GM18517 (cell line): Measurements from ENCODE around the gene TSPAN12.
A peak's percentile ranks its signal among the peaks of the same experiment; 100 is the strongest.

Experiments
- ATAC-seq: cut with Tn5 transposase; IDR thresholded peaks from one replicate; pipeline ENCODE4 v1.9.1; 2021; ENCODE audit warnings: mild to moderate bottlenecking, moderate library complexity; ENCODE audit not compliant: unreplicated experiment

The TSPAN12 gene

GRCh38 chr7:120843109-120843508, 14.8 kb downstream of the TSPAN12 start:
- ATAC-seq, result no peak

- no peak for ATAC-seq
Observed at GRCh38 chr7:120842121-120842621, 15.8 kb downstream of the TSPAN12 start.

DNA sequence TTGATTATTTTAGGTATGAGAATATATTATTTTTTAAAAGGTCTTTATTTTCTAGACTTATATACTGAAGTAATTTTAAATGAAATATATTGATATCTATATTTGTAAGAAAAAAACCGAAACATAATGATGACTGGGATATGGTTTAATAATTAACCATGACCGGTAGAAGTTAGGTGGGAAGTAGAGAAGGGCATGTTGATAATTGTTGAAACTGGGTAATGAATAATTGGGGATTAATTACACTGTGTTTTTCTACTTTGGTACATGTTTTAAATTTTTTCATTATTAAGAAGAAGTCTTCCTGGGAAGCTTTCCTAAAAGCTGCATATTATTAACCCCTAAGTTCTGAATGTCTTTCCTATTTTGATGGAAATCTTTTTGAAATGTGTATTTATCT, 16.3 kb downstream of the TSPAN12 start:
- no peak for ATAC-seq

GRCh38 chr7:120838281-120838682, 19.7 kb downstream of the TSPAN12 start:
- ATAC-seq, result peak; percentile 72

DNA sequence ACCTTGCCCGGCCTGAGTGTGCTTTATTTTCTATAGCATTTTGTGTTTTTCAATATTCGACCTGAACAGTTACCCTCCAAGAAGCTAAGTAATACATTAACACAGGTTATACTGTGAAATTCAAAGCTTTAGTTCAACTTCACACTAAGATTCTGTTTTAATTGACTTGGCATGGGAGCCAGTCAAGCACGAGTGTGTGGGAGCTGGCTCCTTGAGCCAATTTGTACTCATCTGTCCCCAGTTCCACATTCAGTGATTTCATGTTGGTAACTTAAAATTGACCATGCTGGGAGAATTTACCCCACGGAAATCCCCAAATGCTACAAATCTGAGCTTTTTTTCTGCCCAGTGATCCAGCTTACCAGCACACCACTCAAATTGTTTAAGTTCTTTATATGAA, 20.3 kb downstream of the TSPAN12 start:
- peak; percentile 43 for ATAC-seq

DNA sequence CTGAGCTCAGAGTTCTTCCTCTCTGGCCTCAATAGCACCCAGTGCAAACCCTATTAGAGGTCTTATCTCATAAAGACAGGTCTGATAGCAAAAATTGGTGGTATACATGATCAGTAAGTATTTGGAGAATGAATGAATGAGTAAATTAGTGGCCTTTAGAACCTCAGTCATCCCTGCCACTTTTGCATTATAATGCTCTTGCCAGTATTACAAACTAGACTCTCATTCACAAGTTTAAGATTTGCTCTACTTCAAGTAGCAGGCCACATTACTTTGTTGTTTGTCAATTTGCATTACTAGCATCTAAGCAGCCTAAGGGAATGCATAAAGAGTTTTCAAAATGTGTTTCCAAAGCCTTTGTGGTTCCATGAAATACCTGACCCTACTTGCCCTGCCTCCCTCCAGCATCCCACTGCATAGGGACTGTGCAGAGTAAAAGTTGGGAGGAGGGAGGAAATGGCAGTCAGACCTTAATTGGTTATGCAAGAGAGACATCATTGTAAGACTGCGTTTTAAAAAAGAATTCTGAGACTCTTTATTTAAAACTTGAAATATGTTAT, 21.3 kb downstream of the TSPAN12 start:
- no peak for ATAC-seq

DNA sequence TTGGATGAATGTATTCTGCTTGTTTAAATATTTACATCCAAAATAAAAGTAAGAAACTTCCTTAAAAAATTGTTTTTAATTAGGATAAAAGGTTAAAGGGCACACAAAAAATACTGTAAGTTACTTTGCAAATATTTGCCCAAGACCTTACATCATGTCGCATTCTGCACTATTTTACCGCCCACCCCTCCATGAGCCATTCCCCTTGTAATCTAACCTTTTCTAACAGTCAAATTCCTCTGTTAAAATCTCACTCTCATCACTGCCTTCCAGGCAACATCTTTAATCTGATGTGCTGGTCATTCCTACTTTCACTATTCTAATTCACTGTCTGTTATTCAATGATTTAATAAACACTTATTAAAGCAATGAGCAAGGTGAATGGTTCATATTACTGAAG, 23.2 kb downstream of the TSPAN12 start:
- no peak for ATAC-seq

- no peak for ATAC-seq
Observed at GRCh38 chr7:120833546-120833945, 24.4 kb downstream of the TSPAN12 start.

GRCh38 chr7:120832803-120833202, 25.1 kb downstream of the TSPAN12 start:
- ATAC-seq, result no peak

DNA sequence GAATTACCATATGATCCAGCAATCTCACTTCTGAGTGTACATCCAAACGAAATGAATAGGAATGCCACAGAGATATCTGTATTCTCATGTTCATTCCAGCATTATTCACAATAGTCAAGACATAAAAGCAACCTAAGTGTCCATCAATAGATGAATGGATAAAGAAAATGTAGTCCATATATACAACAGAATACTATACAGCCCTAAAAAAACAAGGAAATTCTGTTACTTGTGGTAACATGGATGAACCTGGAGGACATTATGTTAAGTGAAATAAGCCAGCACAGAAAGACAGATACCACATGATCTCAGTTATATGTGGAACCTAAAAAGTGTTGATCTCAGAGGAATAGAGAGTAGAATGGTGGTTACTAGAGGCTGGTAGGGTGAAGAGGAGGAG, 26.7 kb downstream of the TSPAN12 start:
- ATAC-seq, result no peak

DNA sequence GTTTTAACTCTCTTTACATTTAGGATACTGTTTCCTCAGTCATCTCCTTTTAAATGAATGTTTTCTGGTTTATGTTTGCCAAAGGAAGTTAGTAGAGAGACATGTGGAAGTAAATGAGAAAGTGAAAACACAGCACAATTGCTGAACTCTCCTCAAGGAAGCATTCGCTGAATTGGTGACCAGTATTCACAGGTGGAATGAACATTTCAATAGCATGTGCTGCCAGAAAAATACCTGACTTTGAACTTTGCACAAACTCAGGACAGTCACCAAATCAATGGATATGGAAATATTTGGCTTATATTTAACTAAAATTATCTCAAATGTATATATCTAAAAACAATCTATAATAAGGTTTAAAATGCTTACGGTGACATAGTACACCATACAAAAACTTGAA, 28.5 kb downstream of the TSPAN12 start:
- ATAC-seq, result no peak

- no peak for ATAC-seq
Observed at GRCh38 chr7:120828528-120828927, 29.4 kb downstream of the TSPAN12 start.

GRCh38 chr7:120827371-120828118, 30.4 kb downstream of the TSPAN12 start:
- no peak for ATAC-seq

GRCh38 chr7:120825576-120825975, 32.4 kb downstream of the TSPAN12 start:
- no peak for ATAC-seq

DNA sequence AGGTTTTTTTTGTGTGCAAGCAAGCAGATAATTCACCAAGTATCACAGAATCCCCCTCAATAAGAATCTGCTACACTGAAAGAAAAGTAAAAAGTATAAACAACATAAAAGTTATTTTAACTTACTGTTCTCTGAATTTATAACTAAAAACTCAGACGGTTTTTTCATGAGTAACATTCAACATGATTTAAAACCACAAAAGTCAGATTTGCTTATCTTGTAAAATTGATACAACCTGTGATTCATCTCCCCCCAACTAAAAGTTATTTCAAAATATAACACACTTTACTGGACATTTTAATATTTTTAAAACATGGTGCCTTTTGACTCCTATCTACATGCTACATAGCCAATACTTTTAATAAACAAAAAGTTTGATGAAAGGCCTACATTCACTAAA, 32.8 kb downstream of the TSPAN12 start:
- ATAC-seq, result no peak

- ATAC-seq, result no peak
Observed at GRCh38 chr7:120819861-120820260, 38.1 kb downstream of the TSPAN12 start.

DNA sequence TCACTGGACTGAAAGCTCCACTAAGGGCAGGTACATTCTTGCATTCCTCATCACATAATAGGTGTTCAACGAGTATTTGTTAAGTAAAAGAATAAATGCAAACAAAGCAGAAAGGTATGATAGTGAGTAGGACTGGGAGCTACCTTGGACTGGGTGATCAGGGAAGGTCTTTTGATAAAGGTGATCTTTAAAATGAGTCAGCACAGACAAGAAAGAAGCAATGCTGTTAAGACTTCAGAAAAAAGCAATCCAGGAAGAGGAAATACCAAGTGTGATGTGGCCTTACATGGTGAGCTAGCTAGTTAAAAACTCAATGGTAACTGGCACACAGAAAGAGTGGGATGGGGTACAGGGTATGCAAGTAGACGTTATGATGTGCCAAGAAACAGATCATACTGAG, 40.1 kb downstream of the TSPAN12 start:
- ATAC-seq, result no peak

DNA sequence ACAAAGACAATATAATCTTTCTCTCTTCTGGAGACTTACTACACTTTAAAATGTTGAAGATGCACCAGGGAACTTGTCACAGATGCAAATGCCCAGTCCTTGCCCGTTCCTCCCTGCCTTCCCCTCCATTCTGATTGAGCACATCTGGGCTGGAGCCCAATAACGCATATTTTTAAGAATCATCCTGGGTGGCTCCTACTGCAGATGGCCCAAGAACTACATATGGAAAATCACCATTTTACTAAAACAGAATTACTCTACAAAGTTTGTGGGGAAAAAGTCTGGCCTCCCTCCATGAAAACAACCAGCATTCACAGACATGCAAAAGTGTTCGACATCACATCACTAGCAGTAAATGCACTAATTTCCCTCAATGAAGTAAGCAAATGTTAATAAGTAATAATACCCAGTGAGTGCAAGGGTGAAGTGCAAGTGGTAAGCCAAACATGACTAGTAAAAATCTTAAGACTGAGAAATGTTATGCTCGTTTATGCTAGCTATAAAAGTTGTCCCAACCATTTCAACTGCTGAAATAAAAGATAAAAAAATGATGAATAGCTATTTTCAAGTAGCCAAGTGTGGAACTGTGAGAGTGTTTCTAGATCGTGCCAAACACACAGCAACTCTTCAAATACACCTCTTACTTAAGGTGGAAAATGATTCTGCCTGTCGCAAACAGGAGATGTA, 43.5 kb downstream of the TSPAN12 start:
- no peak for ATAC-seq

DNA sequence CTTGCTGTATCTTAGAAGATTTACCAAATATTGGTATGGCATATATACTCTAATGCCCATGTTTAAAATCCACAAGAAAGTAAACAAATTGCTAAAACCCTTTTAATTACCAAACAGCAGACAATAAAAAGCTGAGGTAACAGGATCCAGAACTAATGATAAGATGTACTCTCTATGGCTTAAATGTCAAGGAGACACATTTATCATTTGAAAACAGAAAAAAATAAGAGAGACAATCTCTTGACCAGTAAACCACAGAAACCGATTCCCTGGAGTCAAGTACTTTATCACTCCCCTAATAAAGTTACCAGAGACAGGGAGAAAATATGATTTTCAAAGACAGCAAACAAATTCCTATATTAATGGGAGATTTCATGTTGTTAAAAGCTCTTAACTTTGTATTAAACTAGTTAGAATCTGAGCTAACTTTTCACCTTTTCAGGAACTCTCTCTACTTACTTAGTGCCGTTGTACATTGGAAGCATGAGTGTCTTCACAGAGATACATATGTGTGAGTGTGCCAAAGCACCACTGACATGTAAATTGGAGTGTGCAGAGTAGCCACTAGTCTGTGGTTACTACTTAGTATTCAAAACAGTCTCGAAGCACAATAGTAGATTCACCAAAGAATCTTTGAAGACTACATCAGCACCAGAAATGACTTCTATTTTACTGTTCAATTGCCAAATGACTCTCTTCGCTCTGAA, 44.2 kb downstream of the TSPAN12 start:
- ATAC-seq, result no peak

DNA sequence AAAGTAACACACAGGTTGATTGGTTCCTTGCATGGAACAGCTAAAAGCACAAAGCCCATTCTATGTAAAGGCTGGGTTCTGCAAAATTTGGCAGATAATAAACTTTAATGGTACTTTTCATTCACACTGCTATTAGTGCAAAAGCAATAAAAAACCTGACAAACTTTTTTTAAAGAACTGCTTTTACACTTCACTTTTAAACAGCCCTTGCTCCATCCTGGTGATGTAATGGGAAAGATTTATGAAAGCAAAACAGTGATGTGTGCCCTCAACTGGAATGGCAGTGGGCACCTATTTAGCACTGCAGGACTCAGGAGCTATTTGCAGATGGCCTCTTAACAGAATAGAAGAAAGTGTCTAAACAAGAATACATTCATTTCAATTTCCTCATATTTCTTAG, 44.9 kb downstream of the TSPAN12 start:
- no peak for ATAC-seq

DNA sequence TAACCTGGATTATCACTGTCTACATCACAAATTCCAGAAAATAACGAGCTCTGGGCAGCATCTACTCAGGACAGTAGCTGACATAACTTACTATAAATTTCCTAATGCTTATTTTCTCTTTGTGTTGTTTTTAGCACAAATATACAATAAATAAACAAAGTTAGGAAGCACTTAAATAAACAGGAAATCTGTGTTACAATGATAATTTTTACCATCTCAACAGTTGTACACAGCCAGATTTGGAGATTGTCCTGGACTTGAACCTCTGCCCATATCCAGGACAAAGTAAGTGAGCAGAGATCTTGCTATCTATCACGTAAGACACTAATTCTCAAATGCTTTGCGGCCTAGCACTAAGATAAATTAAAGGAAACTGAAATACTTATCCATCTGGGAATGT, 48.7 kb downstream of the TSPAN12 start:
- no peak for ATAC-seq
